Keratinocyte (primary cell): Measurements from ENCODE around the gene AZU1.

Source experiments
- CTCF ChIP-seq, 3 experiments: IDR thresholded peaks in 1 of 3; conservative IDR thresholded peaks in 1 of 3; optimal IDR thresholded peaks in 1 of 3; 2 replicates in 2 of 3; 3 replicates in 1 of 3; pipeline versions ENCODE3 to v1.5.1; 2011; ENCODE audit warnings: low read length in 3 of 3, mild to moderate bottlenecking in 3 of 3, moderate library complexity in 2 of 3, control low read depth in 1 of 3, inconsistent platforms in 1 of 3; ENCODE audit not compliant: insufficient read depth in 2 of 3; ENCODE audit errors: extremely low read depth in 1 of 3
- EZH2 ChIP-seq: IDR thresholded peaks from one replicate; pipeline ENCODE4 v1.6.1; 2012; ENCODE audit warnings: inconsistent platforms, mild to moderate bottlenecking, low read length, moderate library complexity

- no peak for TF ChIP-seq CTCF (optimal IDR thresholded peaks at IDR 0.05 in 1 of 3, IDR thresholded peaks at IDR 0.05 in 1 of 3, conservative IDR thresholded peaks at IDR 0.05 in 1 of 3; ENCODE audit: extremely low read depth in 1 of 3, insufficient read depth in 2 of 3, low read length in 3 of 3)
- no peak for TF ChIP-seq EZH2
These were observed 35.1 kb downstream of the AZU1 start for GRCh38 chr19:862581-863314.
